ENCODE results near the gene DOCK8. TPM values are rescaled to one million over a fixed set of nuclear protein-coding genes. Genes with fewer than 3 reads are reported as not detected.

DOCK8 gene
- total and polyA plus RNA-seq, 3 experiments from 2014 or later = 71.6 to 141 (median 136) TPM

DNA sequence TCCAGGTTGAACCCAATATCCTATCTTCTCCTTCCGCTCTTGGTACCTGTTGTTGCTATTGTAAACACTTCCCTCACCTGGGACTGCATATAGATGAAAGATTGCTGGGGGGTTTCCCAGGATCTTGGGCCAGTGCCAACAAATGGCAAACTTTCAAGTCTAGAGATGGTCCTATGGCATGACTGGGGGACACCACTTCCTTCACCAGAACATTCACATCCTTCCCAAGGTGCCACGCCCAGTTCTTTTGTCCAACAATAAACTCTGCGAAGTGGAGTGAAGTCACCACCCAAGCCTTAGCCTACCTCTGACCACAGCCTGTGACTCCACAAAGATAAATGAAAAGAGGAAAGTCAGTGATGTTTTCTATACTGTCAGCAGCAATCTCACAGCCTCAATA is 34.4 kb downstream of the DOCK8 start:
- DNase-seq = peak in 4 of 5 donors; percentile 1 to 53 (median 10)
- H3K4me1 Mint-ChIP-seq = peaks cover 13 to 28% (median 14%) of the 10 kb centered on the region in 3 donors

DNA sequence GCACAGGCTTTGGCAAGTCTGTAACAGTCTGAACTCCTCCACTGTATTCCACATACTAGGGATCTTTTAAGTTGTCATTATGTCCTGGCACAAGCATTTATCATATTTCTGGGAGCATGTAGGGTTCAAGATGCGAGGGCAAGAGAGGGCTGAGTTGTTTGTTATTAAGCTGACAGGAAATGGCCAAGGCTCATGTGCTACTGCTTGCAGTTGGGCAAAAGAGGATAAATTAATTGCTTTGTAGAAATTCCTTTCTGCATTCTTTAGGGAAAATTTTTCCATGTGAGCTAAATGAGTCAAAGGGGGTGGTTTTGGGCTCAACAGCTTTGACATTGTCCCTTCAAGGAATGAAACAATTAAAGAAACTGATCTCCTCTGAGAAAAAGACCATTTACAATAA is 35.4 kb downstream of the DOCK8 start:
- Mint-ChIP-seq H3K4me1 (peaks cover 13 to 23% (median 14%) of the 10 kb centered on the region in 3 donors), H3K27ac (no peak overlapping the region)
- CTCF ChIA-PET = no interaction called here

More for the DNA sequence above, 34.4 kb downstream of the DOCK8 start:
- H3K9me3 ChIP-seq (ENCODE audit: low read length) = no peaks in the 10 kb centered on the region
- Mint-ChIP-seq H3K27ac (peak overlapping the region in 5 of 8 donors; percentile 52 to 86 (median 69)), H3K4me3 (peak overlapping the region in 2 of 7 donors; percentile 5 to 15), H3K27me3 (peaks cover 0 to 3% of the 10 kb centered on the region in 2 donors), H3K36me3 (peaks cover 1 to 5% (median 4%) of the 10 kb centered on the region in 3 donors), H3K9me3 (no peaks in the 10 kb centered on the region)
- peaks cover 6% of the 10 kb centered on the region for H3K4me1 ChIP-seq (ENCODE audit: insufficient read depth, low read length)
- no peaks in the 10 kb centered on the region for H3K27me3 ChIP-seq (ENCODE audit: insufficient read depth, low read length, poor library complexity, severe bottlenecking)
- H3K36me3 ChIP-seq (ENCODE audit: insufficient read depth, low read length) = no peaks in the 10 kb centered on the region
- CTCF ChIA-PET = no interaction called here
- no peak overlapping the region for H3K4me3 ChIP-seq (ENCODE audit: low read length)
- no peak overlapping the region for H3K27ac ChIP-seq (ENCODE audit: low read depth, low read length)
- POLR2A ChIA-PET = no interaction called here

DNA sequence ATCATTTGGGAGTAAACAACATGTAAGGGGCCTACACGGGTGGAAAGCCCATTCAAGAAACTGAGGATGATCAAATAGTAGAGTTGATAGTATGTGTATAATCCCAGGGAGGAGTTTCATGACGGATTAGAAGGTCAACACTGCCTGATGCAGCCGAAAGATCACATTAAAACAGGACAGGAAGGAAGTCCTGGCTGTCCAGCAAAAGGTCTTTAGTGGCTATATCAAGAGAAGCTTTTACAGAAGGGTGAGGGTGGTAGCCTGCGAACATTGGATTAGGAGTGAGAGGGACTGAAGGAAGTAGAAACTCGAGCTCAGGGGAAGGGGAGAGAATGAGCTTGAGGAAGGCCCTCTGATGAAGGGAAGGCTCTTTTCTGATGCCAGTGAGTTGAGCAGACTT is 36.0 kb downstream of the DOCK8 start:
- POLR2A ChIA-PET = no interaction called here
- peak overlapping the region in 1 of 8 donors; percentile 35 for H3K27ac Mint-ChIP-seq
- no peak overlapping the region for H3K4me3 Mint-ChIP-seq

More for the DNA sequence above, 35.4 kb downstream of the DOCK8 start:
- no peak overlapping the region for H3K27ac ChIP-seq (ENCODE audit: low read depth, low read length)
- POLR2A ChIA-PET = no interaction called here
- H3K27me3 ChIP-seq (ENCODE audit: insufficient read depth, low read length, poor library complexity, severe bottlenecking) = no peaks in the 10 kb centered on the region
- H3K9me3 Mint-ChIP-seq = no peaks in the 10 kb centered on the region
- no peak overlapping the region for H3K4me3 Mint-ChIP-seq
- no peak overlapping the region for H3K4me3 ChIP-seq (ENCODE audit: low read length)
- no peaks in the 10 kb centered on the region for H3K9me3 ChIP-seq (ENCODE audit: low read length)
- H3K36me3 Mint-ChIP-seq = peaks cover 0 to 3% (median 0%) of the 10 kb centered on the region in 3 donors
- no peaks in the 10 kb centered on the region for H3K27me3 Mint-ChIP-seq
- H3K4me1 ChIP-seq (ENCODE audit: insufficient read depth, low read length) = peaks cover 6% of the 10 kb centered on the region
- H3K36me3 ChIP-seq (ENCODE audit: insufficient read depth, low read length) = no peaks in the 10 kb centered on the region
- no peak for DNase-seq

DNA sequence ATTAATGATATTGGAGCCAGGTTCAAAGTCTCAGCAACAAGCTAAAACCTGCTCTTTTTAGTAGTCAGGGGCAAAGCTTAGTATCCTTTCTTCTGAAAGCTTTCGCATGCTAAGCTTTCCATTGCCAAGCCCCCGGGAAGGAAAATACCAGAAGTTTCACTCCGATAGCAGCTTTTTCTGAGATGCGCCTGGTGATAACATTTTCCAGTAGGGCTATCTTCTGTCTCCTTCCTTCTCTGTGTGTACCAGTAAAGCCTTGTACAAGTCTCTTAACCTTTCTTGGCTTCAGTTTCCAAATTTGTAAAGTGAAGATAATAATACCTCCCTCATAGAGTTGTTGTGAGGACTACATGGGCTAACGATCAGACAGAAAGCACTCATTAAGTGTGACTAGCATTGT is 36.7 kb downstream of the DOCK8 start:
- Mint-ChIP-seq H3K9me3 (no peaks in the 10 kb centered on the region), H3K4me1 (peaks cover 13 to 23% (median 14%) of the 10 kb centered on the region in 3 donors), H3K4me3 (no peak overlapping the region), H3K36me3 (peaks cover 0 to 3% (median 0%) of the 10 kb centered on the region in 3 donors), H3K27ac (peak overlapping the region in 1 of 8 donors; percentile 29), H3K27me3 (no peaks in the 10 kb centered on the region)
- Histone ChIP-seq H3K27ac (ENCODE audit: low read depth, low read length) (peak overlapping the region; percentile 22), H3K4me1 (ENCODE audit: insufficient read depth, low read length) (peaks cover 6% of the 10 kb centered on the region), H3K9me3 (ENCODE audit: low read length) (no peaks in the 10 kb centered on the region), H3K27me3 (ENCODE audit: insufficient read depth, low read length, poor library complexity, severe bottlenecking) (no peaks in the 10 kb centered on the region), H3K4me3 (ENCODE audit: low read length) (no peak overlapping the region), H3K36me3 (ENCODE audit: insufficient read depth, low read length) (no peaks in the 10 kb centered on the region)
- CTCF ChIA-PET = no interaction called here
- DNase-seq = no peak
- POLR2A ChIA-PET = no interaction called here

More for the DNA sequence above, 36.0 kb downstream of the DOCK8 start:
- H3K4me1 Mint-ChIP-seq = peaks cover 13 to 23% (median 14%) of the 10 kb centered on the region in 3 donors
- peaks cover 0 to 3% (median 0%) of the 10 kb centered on the region in 3 donors for H3K36me3 Mint-ChIP-seq
- CTCF ChIA-PET = no interaction called here
- DNase-seq = no peak
- H3K27me3 ChIP-seq (ENCODE audit: insufficient read depth, low read length, poor library complexity, severe bottlenecking) = no peaks in the 10 kb centered on the region
- no peak overlapping the region for H3K4me3 ChIP-seq (ENCODE audit: low read length)
- no peaks in the 10 kb centered on the region for H3K9me3 Mint-ChIP-seq
- no peaks in the 10 kb centered on the region for H3K27me3 Mint-ChIP-seq
- no peaks in the 10 kb centered on the region for H3K36me3 ChIP-seq (ENCODE audit: insufficient read depth, low read length)
- no peaks in the 10 kb centered on the region for H3K9me3 ChIP-seq (ENCODE audit: low read length)
- H3K4me1 ChIP-seq (ENCODE audit: insufficient read depth, low read length) = peaks cover 6% of the 10 kb centered on the region
- peak overlapping the region; percentile 22 for H3K27ac ChIP-seq (ENCODE audit: low read depth, low read length)

DNA sequence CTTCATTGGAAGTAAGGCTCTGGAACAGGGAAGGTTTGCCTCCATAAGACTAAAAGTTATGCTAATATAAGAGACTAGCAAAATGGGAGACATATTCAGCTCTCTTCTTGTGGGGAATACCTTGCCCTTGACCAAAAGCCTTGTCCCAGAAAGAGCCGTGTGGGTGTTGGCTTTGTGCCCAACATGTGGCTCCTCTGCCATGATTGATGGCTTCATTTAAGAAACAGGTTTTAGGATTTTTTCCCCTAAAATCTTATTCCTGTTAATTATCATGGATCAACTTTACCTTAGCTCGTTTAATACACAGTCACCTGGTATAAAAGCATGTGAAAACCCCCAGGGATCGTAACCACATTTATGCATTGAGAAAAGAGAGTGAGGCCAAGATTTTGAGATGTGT is 38.9 kb downstream of the DOCK8 start:
- Histone ChIP-seq H3K27ac (ENCODE audit: low read depth, low read length) (no peak overlapping the region), H3K27me3 (ENCODE audit: insufficient read depth, low read length, poor library complexity, severe bottlenecking) (no peaks in the 10 kb centered on the region), H3K4me3 (ENCODE audit: low read length) (no peak overlapping the region), H3K36me3 (ENCODE audit: insufficient read depth, low read length) (no peaks in the 10 kb centered on the region), H3K4me1 (ENCODE audit: insufficient read depth, low read length) (peaks cover 5% of the 10 kb centered on the region), H3K9me3 (ENCODE audit: low read length) (no peaks in the 10 kb centered on the region)
- ChIA-PET CTCF (no interaction called here), POLR2A (no interaction called here)
- Mint-ChIP-seq H3K36me3 (peaks cover 0 to 3% (median 0%) of the 10 kb centered on the region in 3 donors), H3K4me3 (no peak overlapping the region), H3K27me3 (peaks cover 0 to 2% of the 10 kb centered on the region in 2 donors), H3K4me1 (peaks cover 8 to 18% (median 13%) of the 10 kb centered on the region in 3 donors), H3K9me3 (no peaks in the 10 kb centered on the region), H3K27ac (no peak overlapping the region)
- DNase-seq = no peak

DNA sequence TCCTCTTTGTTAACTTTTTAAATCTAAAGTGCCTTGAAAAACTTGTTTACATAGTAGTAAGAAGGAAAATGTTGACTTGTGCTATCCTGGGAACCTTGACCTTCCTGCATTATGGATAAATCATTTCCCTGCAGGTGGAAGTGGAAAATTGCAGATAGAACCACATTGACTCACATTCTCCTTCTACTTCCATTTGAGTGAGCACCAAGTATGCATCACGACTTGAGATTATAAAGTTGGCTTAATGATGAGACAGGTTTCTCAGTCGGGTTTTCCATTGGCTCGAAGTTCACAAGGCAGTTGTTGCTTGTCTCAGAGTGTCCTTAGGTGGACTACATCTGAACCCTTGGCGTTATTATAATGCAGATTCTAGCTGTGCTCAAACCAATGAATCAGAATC is 39.9 kb downstream of the DOCK8 start:
- H3K27ac ChIP-seq (ENCODE audit: low read depth, low read length) = no peak overlapping the region
- Mint-ChIP-seq H3K4me3 (no peak overlapping the region), H3K4me1 (peaks cover 0 to 11% (median 5%) of the 10 kb centered on the region in 3 donors), H3K27ac (no peak overlapping the region), H3K9me3 (no peaks in the 10 kb centered on the region), H3K27me3 (peaks cover 0 to 2% of the 10 kb centered on the region in 2 donors), H3K36me3 (peaks cover 0 to 3% (median 0%) of the 10 kb centered on the region in 3 donors)
- no peak overlapping the region for H3K4me3 ChIP-seq (ENCODE audit: low read length)
- no peak for DNase-seq
- H3K9me3 ChIP-seq (ENCODE audit: low read length) = no peaks in the 10 kb centered on the region
- CTCF ChIA-PET = no interaction called here
- no peaks in the 10 kb centered on the region for H3K27me3 ChIP-seq (ENCODE audit: insufficient read depth, low read length, poor library complexity, severe bottlenecking)
- H3K36me3 ChIP-seq (ENCODE audit: insufficient read depth, low read length) = no peaks in the 10 kb centered on the region
- POLR2A ChIA-PET = no interaction called here
- H3K4me1 ChIP-seq (ENCODE audit: insufficient read depth, low read length) = no peaks in the 10 kb centered on the region

DNA sequence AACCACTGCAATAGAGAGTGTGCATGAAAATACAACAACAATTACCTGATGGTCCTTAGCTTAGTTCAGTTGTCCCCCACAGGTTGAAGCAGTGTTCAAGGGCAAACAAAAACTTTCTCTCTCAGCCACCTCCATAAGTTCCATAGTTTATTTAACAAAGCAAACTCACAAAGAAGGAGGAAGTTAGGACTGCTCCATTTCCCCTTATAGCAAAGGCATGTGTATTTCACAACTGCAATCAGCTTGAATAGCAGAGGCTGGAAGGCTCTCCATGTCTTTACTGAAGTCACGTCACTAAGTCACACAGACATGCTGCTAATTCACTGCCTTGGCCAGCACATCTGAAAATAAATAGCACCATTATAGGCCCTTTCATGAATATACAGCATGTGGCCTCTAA is 43.3 kb downstream of the DOCK8 start:
- peaks cover 0 to 4% of the 10 kb centered on the region in 2 donors for H3K27me3 Mint-ChIP-seq

DNA sequence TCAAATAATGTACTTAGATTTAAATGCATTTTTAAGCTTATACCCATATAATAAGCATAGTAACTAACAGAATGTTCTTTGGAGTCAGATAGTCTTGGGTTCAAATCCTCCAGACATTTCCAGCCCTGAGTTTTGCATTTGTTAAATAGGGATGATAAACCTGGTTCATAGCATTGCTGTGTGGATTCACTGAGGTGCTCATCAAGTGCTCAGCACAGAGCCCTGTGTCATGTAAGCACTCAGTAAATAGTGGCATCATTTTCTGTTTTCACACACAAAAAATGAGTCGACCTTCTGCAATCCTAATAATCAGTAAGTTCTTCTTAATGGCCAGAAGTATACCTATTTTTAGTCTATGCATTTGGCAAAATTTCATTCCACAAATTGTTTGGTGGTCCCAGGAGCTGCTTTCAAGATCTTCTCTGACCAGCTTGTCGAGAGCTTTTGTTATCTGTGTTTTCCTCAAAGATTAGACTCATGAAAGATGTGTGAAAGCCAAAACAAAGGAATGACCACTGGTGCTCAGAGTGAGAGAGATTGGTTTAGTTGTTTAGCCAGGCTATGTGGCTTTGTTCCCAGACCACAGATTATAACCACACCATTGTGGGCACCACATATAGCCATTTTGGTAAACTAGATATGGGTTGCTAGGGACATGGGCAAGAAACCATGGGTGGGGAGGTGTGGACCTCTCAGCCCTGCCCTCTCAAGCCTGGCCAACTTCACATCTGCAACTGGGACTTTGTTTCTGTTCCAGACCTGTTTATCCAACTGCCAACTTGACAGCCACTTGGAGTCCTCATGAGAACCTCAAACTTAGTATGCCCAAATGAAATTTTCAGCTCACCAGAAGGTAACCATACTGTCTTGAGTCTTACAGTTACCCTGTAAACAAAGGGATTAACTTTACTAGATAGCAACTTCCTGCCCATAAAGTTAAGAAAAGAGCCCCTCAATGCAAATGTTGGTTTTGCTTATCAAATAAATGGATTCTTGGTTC is 45.0 kb downstream of the DOCK8 start:
- peak overlapping the region; percentile 17 for H3K27ac ChIP-seq (ENCODE audit: low read depth, low read length)
- no peaks in the 10 kb centered on the region for H3K36me3 ChIP-seq (ENCODE audit: insufficient read depth, low read length)
- H3K27me3 ChIP-seq (ENCODE audit: insufficient read depth, low read length, poor library complexity, severe bottlenecking) = no peaks in the 10 kb centered on the region
- POLR2A ChIA-PET = interaction anchor here (1.9 kb wide), 1 partner anchor 13 kb away, joined by 4 read pairs; no protein-coding TSS in a partner anchor
- Mint-ChIP-seq H3K36me3 (no peaks in the 10 kb centered on the region), H3K4me1 (peaks cover 0 to 16% (median 9%) of the 10 kb centered on the region in 3 donors), H3K27ac (no peak overlapping the region), H3K4me3 (no peak overlapping the region), H3K9me3 (no peaks in the 10 kb centered on the region), H3K27me3 (peaks cover 0 to 4% of the 10 kb centered on the region in 2 donors)
- no peaks in the 10 kb centered on the region for H3K4me1 ChIP-seq (ENCODE audit: insufficient read depth, low read length)
- CTCF ChIA-PET = interaction anchor here (0.5 kb wide), 1 partner anchor 43 kb away, joined by 3 read pairs; no protein-coding TSS in a partner anchor
- DNase-seq = no peak
- H3K4me3 ChIP-seq (ENCODE audit: low read length) = no peak overlapping the region
- H3K9me3 ChIP-seq (ENCODE audit: low read length) = no peaks in the 10 kb centered on the region

More for the DNA sequence above, 43.3 kb downstream of the DOCK8 start:
- Mint-ChIP-seq H3K4me3 (no peak overlapping the region), H3K27ac (peak overlapping the region in 1 of 8 donors; percentile 52), H3K4me1 (peaks cover 0 to 7% (median 0%) of the 10 kb centered on the region in 3 donors), H3K9me3 (no peaks in the 10 kb centered on the region), H3K36me3 (no peaks in the 10 kb centered on the region)
- Histone ChIP-seq H3K36me3 (ENCODE audit: insufficient read depth, low read length) (no peaks in the 10 kb centered on the region), H3K4me3 (ENCODE audit: low read length) (no peak overlapping the region), H3K27me3 (ENCODE audit: insufficient read depth, low read length, poor library complexity, severe bottlenecking) (no peaks in the 10 kb centered on the region), H3K27ac (ENCODE audit: low read depth, low read length) (no peak overlapping the region), H3K4me1 (ENCODE audit: insufficient read depth, low read length) (no peaks in the 10 kb centered on the region), H3K9me3 (ENCODE audit: low read length) (no peaks in the 10 kb centered on the region)
- ChIA-PET POLR2A (no interaction called here), CTCF (no interaction called here)
- no peak for DNase-seq

Measured in CD8-positive, alpha-beta memory T cell (primary cell).